Stimulated activated CD4-positive, alpha-beta T cell treated with anti-CD3 and anti-CD28 coated beads, Interleukin-15, amount 100 ng/mL, for 1 hour (primary cell): Measurements from ENCODE around the gene TANK.
A peak's percentile ranks its signal among the peaks of the same experiment; 100 is the strongest.

Source experiments
- DNase-seq, 2 donors: peaks; one replicate each; pipeline ENCODE4 v3.0.0-alpha.2; 2020; ENCODE audit warnings: low read depth in 1 of 2, low spot score in 1 of 2

The TANK gene

DNA sequence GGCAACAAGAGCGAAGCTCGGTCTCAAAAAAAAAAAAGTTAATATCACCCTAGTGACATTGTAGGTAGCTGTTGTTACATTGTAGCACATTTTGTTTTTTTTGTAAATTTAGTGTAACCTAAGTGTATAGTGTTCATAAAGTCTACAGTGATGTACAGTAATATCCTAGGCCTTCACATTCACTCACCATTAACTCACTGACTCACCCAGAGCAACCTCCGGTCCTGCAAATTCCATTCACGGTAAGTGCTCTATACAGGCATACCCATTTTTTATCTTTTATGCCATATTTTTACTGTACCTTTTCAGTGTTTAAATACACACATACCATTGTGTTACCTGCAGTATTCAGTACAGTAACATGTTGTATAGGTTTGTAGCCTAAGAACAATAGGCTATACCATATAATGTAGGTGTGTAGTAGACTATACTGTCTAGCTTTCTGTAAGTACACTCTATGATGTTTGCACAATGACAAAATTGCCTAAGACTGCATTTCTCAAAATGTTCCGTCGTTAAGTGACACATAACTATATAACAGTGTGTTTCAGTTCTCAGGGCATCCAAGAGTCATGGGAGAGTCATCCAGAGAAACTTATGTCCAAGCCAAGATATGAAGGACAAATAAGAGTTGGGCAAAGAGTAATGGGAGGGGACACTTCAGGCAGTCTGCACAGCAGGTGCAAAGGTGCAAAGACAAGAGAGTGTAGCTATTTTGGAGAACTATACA is 68.4 kb downstream of the TANK start:
- DNase-seq, result no peak

- DNase-seq, result no peak
Measured at GRCh38 chr2:161230959-161231358, 70.7 kb downstream of the TANK start.

DNA sequence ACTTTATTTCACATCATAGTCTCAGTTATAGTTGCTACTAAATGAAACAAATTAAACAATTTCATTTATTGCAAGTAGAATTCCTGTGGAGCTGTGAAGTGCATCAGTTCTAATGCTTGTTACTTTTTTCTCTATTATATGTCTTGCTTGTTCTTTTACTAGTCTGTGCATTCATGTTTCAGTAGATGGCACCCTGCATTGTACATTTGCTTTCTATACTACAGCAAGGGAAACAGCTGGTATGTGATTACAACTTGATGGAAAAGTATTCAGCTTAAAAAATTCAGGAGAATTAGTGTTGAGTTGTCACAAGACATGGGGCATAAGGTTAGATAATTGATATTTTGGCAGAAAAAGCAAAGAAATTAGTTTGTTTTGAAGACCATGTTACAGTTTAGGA is 72.3 kb downstream of the TANK start:
- DNase-seq, result no peak

GRCh38 chr2:161233858-161234431 is 73.7 kb downstream of the TANK start:
- no peak for DNase-seq

DNA sequence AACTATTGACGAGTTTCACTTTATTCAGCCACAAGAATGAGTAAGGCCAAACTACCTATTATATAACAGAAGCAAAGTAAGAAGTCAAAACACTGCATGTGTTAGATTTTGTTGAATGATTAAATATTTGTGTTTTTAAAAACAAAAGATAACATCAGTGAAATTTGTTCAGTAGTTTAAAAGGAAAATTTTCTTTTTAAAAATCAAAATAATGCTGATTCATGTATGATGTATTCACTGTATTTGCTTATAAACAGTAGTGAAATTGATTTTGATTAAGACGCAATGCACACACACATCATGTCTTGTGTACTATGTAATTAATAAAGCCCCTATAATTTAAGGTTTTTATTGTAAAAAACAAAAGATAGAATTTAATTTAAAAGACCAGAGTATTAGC is 74.4 kb downstream of the TANK start:
- no peak for DNase-seq

DNA sequence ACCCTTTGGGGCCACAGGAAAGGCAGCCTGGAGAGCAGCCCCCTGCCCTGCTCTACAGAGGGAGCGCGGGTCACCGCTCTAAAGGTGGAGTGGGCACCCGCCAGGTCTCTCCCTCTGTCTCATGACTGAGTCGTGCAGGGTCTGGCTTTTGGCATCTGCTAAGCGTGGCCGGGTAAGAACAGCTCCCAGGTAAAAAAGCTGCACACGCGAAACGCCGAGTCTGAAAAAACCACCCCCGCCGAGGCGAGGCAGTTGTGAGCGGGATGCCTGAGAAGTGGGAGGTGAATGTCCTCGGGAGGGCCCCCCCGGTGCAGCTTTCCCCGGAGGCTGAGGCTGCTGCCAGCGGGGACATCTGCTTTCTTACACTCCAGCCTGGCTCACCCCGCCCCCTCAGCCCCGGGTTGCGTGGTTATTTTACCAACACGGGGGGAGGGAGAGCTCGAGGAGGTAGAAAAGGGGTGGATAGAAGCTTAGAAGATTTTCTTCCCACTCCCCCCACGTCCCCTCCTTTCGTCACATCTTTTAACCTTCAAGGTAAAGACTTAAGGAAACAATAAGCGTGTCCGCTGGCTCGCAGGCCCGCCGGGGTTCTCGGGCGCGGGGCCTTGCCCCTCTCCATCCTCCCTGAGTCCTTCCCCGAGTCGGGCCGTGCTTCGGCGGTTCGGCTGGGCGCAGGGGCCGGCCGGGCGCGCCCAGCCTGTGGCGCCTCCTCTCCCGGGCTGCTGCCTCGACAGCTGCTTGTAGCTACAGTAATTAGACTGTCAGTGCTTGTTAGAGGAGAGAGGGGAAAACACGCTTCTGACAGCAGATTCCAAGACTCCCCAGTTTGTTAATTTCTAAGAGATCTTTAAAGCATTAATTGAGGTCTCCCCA is 77.4 kb downstream of the TANK start:
- DNase-seq, result peak; percentile 5 to 40

DNA sequence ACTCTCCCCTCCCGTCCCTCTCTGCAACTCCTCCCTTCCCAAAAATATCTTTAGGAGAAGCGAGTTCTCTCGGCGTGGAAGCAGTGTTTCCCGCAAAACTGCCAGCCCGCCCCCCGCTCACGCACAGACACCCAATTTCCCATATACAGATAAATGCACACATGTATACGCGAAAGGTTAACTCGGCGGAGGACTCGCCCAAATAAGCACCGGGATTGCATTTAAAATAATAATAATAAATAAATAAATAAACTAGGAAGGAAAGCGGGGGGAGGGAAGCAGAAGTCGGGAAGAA is 78.0 kb downstream of the TANK start:
- no peak for DNase-seq

- peak; percentile 24 to 47 for DNase-seq
Measured at GRCh38 chr2:161238560-161239325, 78.5 kb downstream of the TANK start.

- no peak for DNase-seq
Measured at GRCh38 chr2:161239326-161240109, 79.3 kb downstream of the TANK start.

GRCh38 chr2:161241894-161242293 is 81.7 kb downstream of the TANK start:
- DNase-seq, result no peak

DNA sequence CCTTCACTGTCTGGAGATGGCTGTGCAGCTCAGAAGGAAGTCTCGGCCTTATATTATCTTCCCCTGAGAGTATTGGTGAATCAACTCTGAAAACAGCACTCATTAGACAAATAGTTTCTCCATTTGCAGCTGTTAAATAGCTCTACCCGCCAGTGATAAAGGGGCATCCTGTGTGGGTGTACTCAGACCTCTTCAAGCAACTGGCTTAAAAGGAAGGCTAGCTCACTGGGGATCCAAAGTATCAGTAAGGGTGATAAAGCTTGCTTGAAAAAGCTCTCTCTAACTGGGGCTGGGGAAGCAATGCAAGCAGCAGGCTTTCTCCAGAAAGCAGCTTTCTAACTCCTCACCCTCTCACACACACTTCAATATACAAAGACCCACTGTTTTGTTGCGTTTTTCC is 83.1 kb downstream of the TANK start:
- no peak for DNase-seq

GRCh38 chr2:161243905-161244304 is 83.7 kb downstream of the TANK start:
- no peak for DNase-seq

GRCh38 chr2:161244387-161245260 is 84.4 kb downstream of the TANK start:
- peak in 1 of 2 donors; percentile 42 for DNase-seq

DNA sequence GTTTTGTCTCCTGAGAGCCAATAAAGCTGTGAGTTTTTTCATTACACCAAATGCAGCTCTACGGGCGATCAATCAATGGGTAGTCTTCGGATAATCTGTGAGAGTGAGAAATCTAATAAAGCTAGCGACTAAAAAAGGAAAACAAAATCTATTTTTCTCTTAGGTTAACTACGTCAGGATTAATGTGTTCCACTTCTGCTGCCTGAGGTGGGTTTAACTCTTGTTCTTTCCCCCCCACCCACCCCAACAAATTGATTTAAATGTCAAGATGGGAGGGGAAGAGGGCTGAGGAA is 85.0 kb downstream of the TANK start:
- DNase-seq, result no peak

DNA sequence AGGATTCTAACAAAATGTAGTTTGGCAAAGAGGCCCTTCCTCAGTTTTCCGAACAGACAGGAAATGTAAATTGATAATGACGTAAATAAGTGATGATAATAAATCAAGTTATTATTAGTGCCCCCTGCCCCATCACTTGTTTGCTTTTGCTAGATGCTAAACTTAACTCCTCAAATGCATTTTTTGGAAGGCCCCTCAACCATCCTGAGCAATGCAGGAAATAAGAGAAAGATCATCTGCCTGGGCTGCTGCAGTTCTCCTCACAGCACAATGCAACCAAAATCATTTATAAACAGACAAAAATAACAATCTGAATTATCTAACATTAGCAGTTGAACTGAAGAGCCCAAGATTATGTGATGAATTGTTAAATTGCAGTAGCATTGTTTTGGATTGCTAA is 85.4 kb downstream of the TANK start:
- DNase-seq, result no peak

- no peak for DNase-seq
Measured at GRCh38 chr2:161246281-161246680, 86.1 kb downstream of the TANK start.

GRCh38 chr2:161250864-161251436 is 90.7 kb downstream of the TANK start:
- no peak for DNase-seq

DNA sequence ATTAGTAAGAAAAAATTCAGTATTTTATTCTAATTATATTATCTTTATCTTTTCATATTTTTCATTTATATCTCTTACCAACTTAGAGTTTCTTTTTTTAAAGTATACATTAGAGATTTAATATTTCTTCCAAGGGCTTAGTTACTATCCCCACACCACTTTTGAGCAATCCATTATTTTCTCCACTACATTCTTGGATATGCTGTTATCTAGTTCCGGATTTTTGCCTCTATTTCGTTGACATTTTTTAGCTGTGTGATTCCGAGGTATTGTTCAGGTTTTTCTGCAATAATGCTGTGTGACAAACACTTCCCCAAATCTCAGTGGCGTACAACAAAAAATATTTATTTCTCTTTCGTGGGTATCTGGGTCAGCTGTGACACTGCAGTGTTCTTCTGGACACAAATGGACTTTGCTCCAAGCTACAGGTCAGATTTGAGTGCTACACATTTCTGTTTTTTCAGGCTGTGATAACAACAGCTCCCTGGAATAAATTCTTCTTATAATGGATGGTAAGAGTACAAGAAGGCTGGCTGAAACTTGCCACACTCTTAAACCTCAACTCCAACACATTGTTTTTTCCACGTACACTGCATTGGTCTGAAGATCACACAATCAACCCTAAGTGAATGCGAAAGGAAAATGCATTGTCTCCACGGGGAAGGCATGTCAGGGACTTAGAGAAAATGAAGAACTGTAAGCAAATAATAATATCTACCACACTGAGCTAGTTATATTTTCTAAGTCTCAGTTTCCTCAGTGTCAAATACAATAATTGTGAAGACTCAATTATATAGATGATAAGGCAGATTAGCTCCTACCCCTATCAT is 97.1 kb downstream of the TANK start:
- DNase-seq, result no peak

- DNase-seq, result no peak
Measured at GRCh38 chr2:161265874-161266273, 105.6 kb downstream of the TANK start.
